HEK293T (cell line): ENCODE data around the gene RNF144A.
"Not testable (repeated sequence)": the region's sequence is repeated elsewhere in the genome, so short reads cannot be mapped to it uniquely, and the experiment has no call there.

Experiments used
- CTCF ChIA-PET: fragments of 350-600 bp; formaldehyde crosslinking; extraction: SDS; loops from one replicate; lab custom pipeline; 2021; ENCODE audit warnings: antibody characterized with exemption, inconsistent platforms; lab: Yijun Ruan, JAX
- POLR2A ChIA-PET: fragments of 350-600 bp; formaldehyde crosslinking; extraction: SDS; loops from one replicate; lab custom pipeline; 2020; ENCODE audit warnings: antibody characterized with exemption, inconsistent platforms; lab: Yijun Ruan, JAX
- DNase-seq: peaks from one replicate; pipeline ENCODE4 v3.0.0; 2012; ENCODE audit warnings: mixed read lengths; ENCODE audit errors: extremely low spot score
- ARNT ChIP-seq: fragments of 450-650 bp; IDR thresholded peaks from 2 replicates; pipeline ENCODE4 v1.6.1; 2017; ENCODE audit warnings: mild to moderate bottlenecking
- BHLHE40 ChIP-seq: fragments of 450-650 bp; IDR thresholded peaks from 2 replicates; pipeline ENCODE4 v1.6.1; 2016; ENCODE audit warnings: mild to moderate bottlenecking, moderate library complexity, borderline replicate concordance
- CTBP1 ChIP-seq: fragments of 450-650 bp; IDR thresholded peaks from 2 replicates; pipeline ENCODE4 v1.6.1; 2016; ENCODE audit warnings: borderline replicate concordance
- ELF4 ChIP-seq: fragments of 450-650 bp; IDR thresholded peaks from 2 replicates; pipeline ENCODE4 v1.6.1; 2017; ENCODE audit warnings: antibody characterized with exemption
- FOXA1 ChIP-seq: fragments of 450-650 bp; IDR thresholded peaks from 2 replicates; pipeline ENCODE4 v1.6.1; 2016; ENCODE audit warnings: mild to moderate bottlenecking
- FOXK2 ChIP-seq: fragments of 450-650 bp; IDR thresholded peaks from 2 replicates; pipeline ENCODE4 v1.6.1; 2016; ENCODE audit warnings: mild to moderate bottlenecking
- FOXM1 ChIP-seq: fragments of 450-650 bp; IDR thresholded peaks from 2 replicates; pipeline ENCODE4 v1.6.1; 2017; ENCODE audit warnings: mild to moderate bottlenecking, borderline replicate concordance
- HDGF ChIP-seq: fragments of 450-650 bp; IDR thresholded peaks from 2 replicates; pipeline ENCODE4 v1.6.1; 2017; ENCODE audit warnings: antibody characterized with exemption, borderline replicate concordance
- L3MBTL2 ChIP-seq: fragments of 450-650 bp; conservative IDR thresholded peaks from 2 replicates; pipeline ENCODE4 v1.6.1; 2016; ENCODE audit warnings: mild to moderate bottlenecking
- LEF1 ChIP-seq: fragments of 450-650 bp; IDR thresholded peaks from 2 replicates; pipeline ENCODE4 v1.6.1; 2017; ENCODE audit warnings: mild to moderate bottlenecking, borderline replicate concordance
- NFRKB ChIP-seq: fragments of 450-650 bp; IDR thresholded peaks from 2 replicates; pipeline ENCODE4 v1.6.1; 2016; ENCODE audit warnings: mild to moderate bottlenecking, moderate library complexity
- SP1 ChIP-seq: fragments of 450-650 bp; IDR thresholded peaks from 2 replicates; pipeline ENCODE4 v1.6.1; 2017
- SUZ12 ChIP-seq: fragments of 450-650 bp; IDR thresholded peaks from 2 replicates; pipeline ENCODE4 v1.6.1; 2016; ENCODE audit warnings: mild to moderate bottlenecking
- TARDBP ChIP-seq: fragments of 450-650 bp; IDR thresholded peaks from 2 replicates; pipeline ENCODE4 v1.6.1; 2016
- ZNF384 ChIP-seq: fragments of 450-650 bp; IDR thresholded peaks from 2 replicates; pipeline ENCODE4 v1.6.1; 2016
- TF ChIP-seq, protein P1 (sequence below): fragments of 450-650 bp; IDR thresholded peaks from 2 replicates; pipeline ENCODE4 v1.6.1; 2016

The RNF144A gene

DNA sequence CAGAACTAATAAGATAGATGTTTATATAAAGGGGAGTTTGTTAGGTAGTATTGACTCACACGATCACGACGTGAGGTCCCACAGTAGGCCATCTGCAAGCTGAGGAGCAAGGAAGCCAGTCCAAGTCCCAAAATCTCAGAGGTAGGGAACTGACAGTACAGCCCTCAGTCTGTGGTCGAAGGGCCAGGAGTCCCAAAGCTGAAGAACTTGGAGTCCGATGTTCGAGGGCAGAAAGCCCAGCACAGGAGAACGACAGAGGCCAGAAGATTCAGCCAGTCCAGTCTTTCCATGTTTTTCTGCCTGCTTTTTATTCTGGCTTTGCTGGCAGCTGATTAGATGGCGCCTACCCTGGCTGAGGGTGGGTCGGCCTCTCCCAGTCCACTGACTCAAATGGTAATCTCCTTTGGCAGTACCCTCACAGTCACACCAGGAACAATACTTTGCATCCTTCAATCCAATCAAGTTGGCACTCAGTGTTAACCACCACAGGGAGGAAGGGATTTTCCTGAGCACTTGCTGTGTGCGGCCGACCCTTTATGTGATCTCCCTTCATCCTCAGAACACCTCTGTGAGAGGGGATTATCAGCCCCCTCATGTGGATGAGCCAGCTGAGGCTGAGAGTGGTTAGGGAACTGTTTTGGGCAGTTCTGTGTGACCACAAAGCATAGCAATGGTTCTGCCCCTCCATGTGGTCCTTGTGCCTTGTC, 78.3 kb downstream of the RNF144A start:
- DNase-seq: no peak
- TF ChIP-seq NFRKB (no peak), FOXM1 (no peak), SUZ12 (no peak), ELF4 (no peak), ZNF384 (no peak), HDGF (no peak)
- POLR2A ChIA-PET: no interaction called here
- CTCF ChIA-PET: no interaction called here

DNA sequence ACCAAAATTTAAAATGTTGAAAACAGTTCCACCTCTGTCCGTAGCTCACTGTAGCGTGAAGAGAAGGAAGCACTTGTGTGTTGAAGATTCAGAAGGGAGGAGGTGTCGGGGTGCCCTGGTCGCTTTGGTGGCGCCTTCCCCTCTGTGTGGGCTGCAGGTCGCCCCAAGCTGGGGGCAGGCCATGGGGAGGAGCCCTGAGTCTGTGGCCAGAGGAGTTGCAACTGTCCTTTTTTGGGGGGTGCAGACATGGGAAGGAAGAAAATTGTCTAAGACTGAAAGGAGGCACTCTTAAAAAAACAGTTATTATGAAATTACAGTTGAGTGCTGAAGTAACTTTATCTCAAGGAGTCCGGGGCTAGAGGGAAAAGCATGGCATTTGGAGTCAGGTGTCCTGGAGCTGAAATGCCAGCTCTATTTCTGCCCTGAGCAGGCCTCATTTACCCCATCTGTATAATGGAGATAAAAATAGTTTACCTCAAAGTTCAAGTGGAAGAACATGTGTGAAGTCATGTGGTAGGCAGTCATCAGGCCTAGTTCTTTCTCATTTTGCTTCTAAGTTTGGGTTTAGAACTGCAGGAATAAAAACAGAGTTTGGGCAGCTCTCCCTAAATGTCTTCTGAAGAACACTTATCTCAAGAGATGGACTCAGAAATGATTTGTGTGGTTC, 82.1 kb downstream of the RNF144A start:
- ChIA-PET CTCF (no interaction called here), POLR2A (no interaction called here)

DNA sequence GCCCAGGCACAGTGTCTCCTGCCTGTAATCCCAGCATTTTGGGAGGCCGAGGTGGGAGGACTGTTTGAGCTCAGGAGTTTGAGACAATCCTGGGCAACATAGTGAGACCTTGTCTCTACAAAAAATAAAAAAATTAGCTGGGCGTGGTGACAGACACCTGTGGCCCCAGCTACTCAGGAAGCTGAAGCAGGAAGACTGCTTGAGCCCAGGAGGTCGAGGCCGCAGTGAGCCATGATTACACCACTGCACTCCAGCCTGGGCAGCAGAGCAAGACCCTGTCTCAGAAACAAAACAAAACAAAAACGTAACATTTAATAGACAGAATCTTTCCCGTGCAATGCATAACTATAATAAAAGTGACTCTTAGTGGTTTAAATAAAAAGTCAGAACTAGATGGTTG, 84.2 kb downstream of the RNF144A start:
- POLR2A ChIA-PET, DNase-seq, CTCF ChIA-PET: not testable (repeated sequence)

More for the DNA sequence above, 82.1 kb downstream of the RNF144A start:
- DNase-seq: no peak
- no peak for TF ChIP-seq BHLHE40
- no peak for TF ChIP-seq TARDBP

DNA sequence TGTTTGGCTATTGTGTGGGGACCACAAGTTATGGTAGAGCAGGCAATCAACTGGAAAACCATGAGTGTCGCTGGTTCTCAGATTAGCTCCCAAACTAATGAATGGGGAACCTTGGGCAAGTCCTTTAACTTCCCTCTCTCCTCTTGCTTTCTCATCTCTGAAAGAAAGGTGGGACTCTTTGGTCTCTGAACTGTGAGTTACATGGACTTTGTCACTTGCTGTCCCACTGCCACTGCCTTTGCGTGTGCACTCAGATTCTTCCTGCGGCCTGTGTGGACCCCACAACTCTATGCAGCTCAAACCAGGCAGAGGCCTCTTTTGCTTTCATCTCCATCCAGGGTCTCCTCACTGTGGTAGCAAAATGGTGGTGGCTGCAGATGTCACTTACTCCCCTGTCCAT, 86.7 kb downstream of the RNF144A start:
- ChIA-PET POLR2A (no interaction called here), CTCF (interaction anchor here (1.7 kb wide), 1 partner anchor 10 kb away, joined by 4 read pairs; no protein-coding TSS in a partner anchor)
- no peak for DNase-seq
- no peak for TF ChIP-seq TARDBP

DNA sequence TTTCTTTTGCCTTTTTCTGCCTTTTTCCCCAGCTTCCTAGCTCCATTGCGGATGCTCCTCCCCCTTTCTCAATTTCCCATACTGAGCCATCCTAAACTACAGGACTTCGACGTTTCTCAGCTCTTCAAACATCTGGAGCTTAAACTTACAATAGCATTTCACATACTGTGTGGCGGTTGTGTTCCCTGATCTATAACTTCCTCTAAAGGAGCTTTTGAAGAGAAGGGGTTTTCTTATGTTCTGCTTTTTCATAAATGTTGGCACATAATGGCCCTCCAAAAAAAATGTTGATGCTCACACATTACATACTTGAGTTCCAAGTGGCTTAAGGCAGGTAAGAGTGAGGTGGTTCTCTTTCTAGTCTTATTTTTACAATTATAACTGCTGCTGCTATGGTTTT, 87.4 kb downstream of the RNF144A start:
- ChIA-PET POLR2A (no interaction called here), CTCF (interaction anchor here (1.7 kb wide), 1 partner anchor 9 kb away, joined by 4 read pairs; no protein-coding TSS in a partner anchor)
- DNase-seq: no peak
- TF ChIP-seq SP1 (no peak), CTBP1 (no peak), BHLHE40 (no peak), ELF4 (no peak), FOXM1 (no peak), ZNF384 (no peak), SUZ12 (no peak), FOXK2 (no peak)
- TF ChIP-seq, protein P1, sequence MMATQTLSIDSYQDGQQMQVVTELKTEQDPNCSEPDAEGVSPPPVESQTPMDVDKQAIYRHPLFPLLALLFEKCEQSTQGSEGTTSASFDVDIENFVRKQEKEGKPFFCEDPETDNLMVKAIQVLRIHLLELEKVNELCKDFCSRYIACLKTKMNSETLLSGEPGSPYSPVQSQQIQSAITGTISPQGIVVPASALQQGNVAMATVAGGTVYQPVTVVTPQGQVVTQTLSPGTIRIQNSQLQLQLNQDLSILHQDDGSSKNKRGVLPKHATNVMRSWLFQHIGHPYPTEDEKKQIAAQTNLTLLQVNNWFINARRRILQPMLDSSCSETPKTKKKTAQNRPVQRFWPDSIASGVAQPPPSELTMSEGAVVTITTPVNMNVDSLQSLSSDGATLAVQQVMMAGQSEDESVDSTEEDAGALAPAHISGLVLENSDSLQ: no peak

DNA sequence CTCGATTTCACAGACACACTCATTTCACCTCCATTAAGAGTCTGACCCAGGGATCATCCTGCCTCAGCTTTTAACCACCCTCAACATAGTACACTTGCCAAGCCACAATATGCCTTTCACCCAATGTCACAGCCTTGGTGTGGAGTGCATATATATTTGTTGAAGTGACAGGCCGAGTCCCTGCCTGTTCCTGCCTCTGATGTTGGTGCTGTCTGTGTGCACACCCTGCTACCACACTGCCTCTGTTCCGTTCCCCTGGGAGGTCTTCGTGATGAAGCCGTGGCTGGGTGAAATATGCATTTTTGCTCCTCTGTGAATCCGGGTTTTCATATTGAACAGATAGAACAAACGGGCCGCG, 90.3 kb downstream of the RNF144A start:
- DNase-seq: no peak
- no peak for TF ChIP-seq LEF1
- no peak for TF ChIP-seq ARNT
- no peak for TF ChIP-seq FOXK2
- TF ChIP-seq SP1: no peak
- no peak for TF ChIP-seq NFRKB
- TF ChIP-seq ELF4: no peak
- no peak for TF ChIP-seq HDGF
- TF ChIP-seq TARDBP: no peak
- no peak for TF ChIP-seq FOXM1
- no peak for TF ChIP-seq SUZ12
- TF ChIP-seq FOXA1: no peak
- no peak for TF ChIP-seq CTBP1
- TF ChIP-seq L3MBTL2: no peak
- no peak for TF ChIP-seq BHLHE40
- TF ChIP-seq, protein P1: no peak
- no peak for TF ChIP-seq ZNF384
- ChIA-PET POLR2A (no interaction called here), CTCF (no interaction called here)

DNA sequence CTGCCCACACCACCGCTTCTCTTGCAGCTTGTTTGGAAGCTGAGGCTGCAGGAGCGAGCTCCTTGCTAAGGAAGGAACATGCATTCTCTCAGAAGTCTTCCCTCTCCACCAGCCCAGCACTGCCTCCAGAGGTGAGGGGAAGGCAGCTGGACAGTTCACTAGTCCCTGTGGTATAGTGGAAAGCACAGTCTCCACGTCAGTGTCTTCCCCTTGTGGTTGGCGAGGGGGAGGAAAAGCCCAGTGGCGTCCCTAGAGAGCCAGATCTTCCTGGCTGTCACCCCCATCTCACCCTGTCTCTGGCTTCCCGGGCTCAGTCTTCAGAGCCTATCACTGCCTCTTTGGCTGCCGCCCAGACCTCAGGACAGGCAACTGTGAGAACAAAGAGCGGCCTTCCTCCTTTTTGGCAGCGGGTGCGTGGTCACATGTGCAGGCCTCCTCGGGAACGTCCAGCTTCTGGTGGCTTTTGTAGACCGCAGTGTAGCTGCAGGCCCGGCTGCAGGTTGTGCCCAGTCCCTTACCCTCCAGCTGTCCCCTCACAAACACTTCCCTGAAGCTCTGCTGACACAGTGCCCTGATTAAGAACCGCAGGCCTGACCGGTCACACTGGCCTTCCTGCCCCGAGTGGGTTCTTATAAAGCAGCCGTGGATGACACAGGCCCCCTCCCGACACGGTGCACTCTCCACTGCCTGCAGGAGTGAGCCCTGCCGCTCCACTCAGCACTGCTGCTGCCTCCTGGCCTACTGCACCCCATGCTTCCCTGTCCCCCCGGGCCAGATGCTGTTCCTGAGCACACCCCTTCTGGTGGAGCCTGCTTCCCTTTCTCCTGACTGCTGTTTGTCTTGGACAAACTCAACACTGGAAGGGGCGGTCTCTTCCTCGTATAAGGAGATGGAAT, 90.9 kb downstream of the RNF144A start:
- ChIA-PET CTCF (no interaction called here), POLR2A (no interaction called here)
- no peak for TF ChIP-seq FOXK2
- no peak for TF ChIP-seq ZNF384
- no peak for TF ChIP-seq HDGF
- no peak for DNase-seq
